Keratinocyte (primary cell): ENCODE results near the gene MZT1.

Source experiments
- EZH2 ChIP-seq: IDR thresholded peaks from one replicate; pipeline ENCODE4 v1.6.1; 2012; ENCODE audit warnings: inconsistent platforms, mild to moderate bottlenecking, low read length, moderate library complexity
- TF ChIP-seq, protein P1 (sequence below), 3 experiments: IDR thresholded peaks in 1 of 3; conservative IDR thresholded peaks in 1 of 3; optimal IDR thresholded peaks in 1 of 3; 2 replicates in 2 of 3; 3 replicates in 1 of 3; pipeline versions ENCODE3 to v1.5.1; 2011; ENCODE audit warnings: low read length in 3 of 3, mild to moderate bottlenecking in 3 of 3, moderate library complexity in 2 of 3, control low read depth in 1 of 3, inconsistent platforms in 1 of 3; ENCODE audit not compliant: insufficient read depth in 2 of 3; ENCODE audit errors: extremely low read depth in 1 of 3

DNA sequence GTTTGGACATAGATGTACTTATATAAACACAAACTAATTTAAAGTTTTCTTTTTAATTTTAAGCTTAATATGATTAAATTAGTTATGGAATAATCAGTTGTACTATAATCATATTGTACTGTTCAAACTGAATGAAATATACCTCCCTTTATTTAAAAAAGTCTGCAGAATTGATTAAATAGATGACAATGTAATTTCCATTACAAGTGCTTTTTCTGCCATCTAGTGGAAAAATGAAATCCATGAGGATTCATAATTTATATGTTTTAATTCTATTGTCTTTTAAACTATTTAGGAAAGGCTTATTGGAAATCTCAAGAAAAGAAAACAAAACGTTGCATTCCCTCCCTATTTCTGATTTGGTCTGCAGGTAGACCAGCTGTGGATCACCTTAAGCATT, 30.9 kb downstream of the MZT1 start:
- TF ChIP-seq EZH2, result no peak
- TF ChIP-seq, protein P1, sequence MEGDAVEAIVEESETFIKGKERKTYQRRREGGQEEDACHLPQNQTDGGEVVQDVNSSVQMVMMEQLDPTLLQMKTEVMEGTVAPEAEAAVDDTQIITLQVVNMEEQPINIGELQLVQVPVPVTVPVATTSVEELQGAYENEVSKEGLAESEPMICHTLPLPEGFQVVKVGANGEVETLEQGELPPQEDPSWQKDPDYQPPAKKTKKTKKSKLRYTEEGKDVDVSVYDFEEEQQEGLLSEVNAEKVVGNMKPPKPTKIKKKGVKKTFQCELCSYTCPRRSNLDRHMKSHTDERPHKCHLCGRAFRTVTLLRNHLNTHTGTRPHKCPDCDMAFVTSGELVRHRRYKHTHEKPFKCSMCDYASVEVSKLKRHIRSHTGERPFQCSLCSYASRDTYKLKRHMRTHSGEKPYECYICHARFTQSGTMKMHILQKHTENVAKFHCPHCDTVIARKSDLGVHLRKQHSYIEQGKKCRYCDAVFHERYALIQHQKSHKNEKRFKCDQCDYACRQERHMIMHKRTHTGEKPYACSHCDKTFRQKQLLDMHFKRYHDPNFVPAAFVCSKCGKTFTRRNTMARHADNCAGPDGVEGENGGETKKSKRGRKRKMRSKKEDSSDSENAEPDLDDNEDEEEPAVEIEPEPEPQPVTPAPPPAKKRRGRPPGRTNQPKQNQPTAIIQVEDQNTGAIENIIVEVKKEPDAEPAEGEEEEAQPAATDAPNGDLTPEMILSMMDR (optimal IDR thresholded peaks at IDR 0.05 in 1 of 3, IDR thresholded peaks at IDR 0.05 in 1 of 3, conservative IDR thresholded peaks at IDR 0.05 in 1 of 3; ENCODE audit: extremely low read depth in 1 of 3, insufficient read depth in 2 of 3, low read length in 3 of 3), result peak in 1 of 3 experiments; percentile 7
